Activated CD4-positive, alpha-beta T cell treated with anti-CD3 and anti-CD28 coated beads for 48 hours (primary cell): Measurements from ENCODE around the gene AKTIP.

Source experiments
- DNase-seq: peaks from one replicate; pipeline ENCODE4 v3.0.0-alpha.2; 2020

The AKTIP gene

DNA sequence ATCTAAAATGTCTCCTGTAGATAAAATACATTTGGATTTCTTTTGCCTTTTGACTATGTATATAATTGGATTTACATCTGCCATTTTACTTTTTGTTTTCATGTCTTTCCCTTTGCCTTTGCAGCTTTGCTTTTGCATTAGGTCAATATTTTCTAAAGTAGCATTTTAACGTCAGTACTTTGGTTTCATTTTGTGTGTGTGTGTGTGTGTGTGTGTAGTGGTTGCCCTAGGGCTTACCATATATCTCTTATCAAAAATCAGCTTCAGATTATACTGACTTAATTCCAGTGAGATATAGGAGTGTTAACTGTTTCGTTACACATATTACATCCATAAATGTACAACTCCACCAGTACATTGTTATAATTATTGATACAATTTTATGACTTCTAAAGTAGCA lies 26.1 kb downstream of the AKTIP start:
- DNase-seq = no peak

DNA sequence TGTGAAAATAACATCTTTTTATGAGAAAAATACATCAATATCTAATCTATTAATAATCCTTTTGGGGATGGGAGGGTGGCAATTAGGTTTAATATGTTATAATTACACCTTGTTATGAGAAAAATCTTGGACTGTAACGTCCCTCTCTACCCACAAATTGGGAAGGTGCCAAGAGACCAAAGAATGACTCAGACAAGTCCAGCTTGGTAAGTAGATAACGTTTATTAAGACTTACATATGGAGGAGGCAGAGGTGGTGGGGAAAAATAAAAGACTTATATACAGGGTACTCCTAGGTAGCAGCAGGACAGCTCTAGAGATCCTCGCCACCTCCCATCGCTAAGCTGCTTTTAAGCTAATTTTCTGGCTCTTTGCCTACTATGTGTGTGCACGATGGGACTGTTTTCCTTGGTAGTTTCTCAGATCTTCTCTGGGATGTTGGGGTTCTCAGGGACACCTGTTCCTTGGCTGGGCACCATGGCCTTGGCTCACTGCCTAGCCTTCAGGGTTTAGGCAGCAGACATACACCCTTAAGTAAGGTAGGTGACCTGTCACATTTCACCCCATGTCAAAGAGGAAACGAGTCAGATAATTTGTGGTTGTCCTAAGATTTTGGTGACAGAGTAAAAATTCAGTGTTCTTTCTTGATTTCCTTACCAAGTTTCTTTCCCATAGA lies 37.3 kb downstream of the AKTIP start:
- DNase-seq = no peak

DNA sequence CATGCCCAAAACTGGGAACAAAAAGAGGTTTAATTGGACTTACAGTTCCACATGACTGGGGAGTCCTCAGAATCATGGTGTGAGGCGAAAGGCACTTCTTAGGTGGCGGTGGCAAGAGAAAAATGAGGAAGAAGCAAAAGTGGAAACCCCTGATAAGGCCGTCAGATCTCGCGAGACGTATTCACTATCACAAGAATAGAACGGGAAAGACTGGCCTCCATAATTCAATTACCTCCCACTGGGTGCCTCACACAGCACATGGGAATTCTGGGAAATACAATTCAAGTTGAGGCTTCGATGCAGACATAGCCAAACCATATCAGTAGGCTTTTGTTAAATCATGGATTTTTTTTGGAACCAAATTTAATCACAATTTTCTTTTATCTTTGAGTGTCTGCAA lies 44.4 kb downstream of the AKTIP start:
- DNase-seq = no peak

DNA sequence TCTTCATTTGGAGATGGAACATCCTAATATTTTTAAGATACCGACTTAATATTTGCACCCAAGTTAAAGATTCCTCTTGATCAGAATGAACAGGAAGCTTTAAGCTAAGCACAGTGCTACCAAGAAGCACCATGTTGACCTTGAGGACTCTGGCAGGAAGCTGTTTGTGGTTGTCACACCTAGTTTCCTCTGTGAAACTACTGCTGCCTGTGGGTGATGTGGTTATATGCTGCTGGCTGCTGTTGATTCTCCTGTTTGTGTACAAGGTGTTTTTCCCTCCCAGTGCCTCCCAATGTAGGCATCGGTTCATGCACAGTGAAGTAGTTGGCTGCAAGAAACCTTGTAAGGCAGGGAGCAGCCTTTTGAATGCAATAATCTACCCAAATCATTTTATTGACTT lies 45.3 kb downstream of the AKTIP start:
- DNase-seq = peak; percentile 72

DNA sequence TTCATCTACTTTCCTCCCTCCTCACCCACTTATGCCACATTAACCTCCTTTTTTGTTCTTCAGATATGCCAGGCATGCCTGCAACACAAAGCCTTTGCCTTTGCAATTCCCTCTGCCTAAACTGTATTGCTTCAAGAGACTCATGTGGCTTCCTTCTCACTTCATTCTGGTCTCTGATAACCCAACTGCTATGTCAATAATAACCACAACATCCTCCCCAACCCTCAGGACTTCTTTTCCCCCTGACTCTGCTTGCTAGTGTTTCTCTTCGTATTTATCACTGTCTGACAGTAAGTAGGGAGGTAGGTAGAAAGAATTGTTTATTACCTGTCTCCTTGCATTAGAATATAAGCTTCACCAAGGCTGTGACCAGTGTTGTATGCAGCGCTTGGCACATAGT lies 46.4 kb downstream of the AKTIP start:
- DNase-seq = no peak

DNA sequence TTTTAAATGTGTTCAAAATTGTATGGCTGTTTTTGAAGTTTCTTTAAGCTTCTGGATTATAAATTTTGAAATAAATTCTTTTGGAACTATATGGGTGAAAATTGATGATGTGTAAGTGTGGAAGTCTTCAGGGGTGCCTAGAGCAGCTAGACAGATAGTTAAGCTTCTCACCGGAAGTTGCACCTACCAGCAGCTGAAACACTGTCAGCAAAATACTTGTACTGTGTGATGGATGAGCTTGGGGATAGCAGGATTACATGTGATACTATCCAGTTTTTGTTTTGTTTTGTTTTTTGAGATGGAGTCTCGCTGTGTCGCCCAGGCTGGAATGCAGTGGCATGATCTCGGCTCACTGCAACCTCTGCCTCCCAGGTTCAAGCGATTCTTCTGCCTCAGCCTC lies 49.1 kb downstream of the AKTIP start:
- DNase-seq = no peak

DNA sequence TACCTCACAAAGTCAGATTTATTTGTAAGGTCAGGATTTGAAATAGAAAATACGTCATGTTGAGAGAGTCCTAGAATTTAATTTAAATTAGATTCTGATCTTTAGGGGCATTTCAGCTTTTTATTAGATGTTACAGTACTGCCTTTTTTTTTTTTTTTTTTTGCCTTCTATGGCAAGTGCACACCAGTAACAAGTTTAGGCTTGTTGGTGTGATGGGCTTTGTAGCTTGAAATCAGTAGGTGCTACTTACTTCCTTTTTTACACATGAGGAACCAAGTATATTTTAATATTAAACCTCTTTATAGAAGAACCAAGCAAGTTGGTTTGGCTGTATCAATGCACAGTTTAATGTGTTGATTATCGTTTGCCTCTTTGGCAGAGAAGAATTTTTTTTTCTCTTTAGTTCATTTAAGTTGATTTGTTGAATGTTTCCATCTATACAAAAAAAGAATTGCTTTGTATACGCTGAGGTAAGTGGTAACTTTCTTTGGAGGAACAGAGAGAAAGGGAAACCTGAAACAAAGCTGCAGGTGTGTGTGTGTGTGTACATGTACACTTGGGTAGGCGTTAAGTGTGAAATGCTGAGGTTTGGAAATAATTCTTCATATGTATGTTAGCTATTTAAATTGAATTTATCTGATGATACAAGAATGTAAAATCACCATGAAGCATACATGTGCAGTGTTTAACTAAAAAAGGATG lies 53.0 kb downstream of the AKTIP start:
- no peak for DNase-seq

DNA sequence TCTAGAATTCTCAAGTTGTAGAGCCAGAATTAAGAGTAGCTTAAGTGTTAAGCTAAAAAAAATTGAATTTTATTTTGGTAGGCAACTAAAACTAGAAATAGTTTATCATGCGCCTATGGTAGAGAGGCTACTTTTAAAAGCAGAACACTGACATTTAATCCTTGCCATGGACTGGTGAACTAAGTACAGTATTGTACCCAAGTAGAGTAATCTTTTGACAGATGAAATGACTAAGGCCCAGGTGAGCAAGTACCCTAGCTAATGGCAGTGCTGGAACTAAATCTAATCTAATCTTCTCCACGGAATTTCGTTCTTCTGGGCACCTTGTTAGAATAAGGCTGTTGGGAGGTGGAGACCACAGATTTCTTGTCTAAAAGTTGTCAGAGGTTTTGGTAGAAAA lies 56.9 kb downstream of the AKTIP start:
- no peak for DNase-seq

DNA sequence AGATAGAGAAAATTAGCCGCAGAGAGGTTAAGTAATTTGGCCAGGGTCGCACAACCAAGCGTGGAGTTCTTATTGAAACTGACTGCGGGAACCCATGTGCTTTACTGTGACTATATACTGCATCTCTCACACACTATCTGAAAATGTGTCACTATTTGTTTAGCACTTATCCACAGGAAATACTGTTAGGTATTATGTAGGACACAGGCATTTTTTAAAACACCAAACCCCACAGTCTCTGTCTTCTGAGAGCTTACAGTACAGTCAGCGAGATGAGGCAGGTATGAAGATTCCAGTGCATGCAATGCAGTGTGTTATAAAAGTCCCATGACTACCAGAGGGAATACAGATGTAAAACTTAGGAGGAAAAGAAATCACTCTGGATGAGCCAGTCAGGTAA lies 57.5 kb downstream of the AKTIP start:
- DNase-seq = no peak
